A673 (cell line): Measurements from ENCODE around the gene LAMA2.

ENCODE experiments used
- EZH2 ChIP-seq: fragments of 200-600 bp; sonication (generic); IDR thresholded peaks from 2 replicates; pipeline ENCODE4 v1.6.1; 2017; ENCODE audit warnings: borderline replicate concordance, low read depth, mild to moderate bottlenecking, mixed read lengths, antibody characterized with exemption, low read length; ENCODE audit not compliant: poor library complexity, severe bottlenecking
- TF ChIP-seq, protein P1 (sequence below): fragments of 300-800, 200-600 bp; sonication (generic); conservative IDR thresholded peaks from 2 replicates; pipeline ENCODE4 v1.5.1; 2017; ENCODE audit warnings: low read depth, mild to moderate bottlenecking, antibody characterized with exemption, low read length, moderate library complexity, mixed read lengths

DNA sequence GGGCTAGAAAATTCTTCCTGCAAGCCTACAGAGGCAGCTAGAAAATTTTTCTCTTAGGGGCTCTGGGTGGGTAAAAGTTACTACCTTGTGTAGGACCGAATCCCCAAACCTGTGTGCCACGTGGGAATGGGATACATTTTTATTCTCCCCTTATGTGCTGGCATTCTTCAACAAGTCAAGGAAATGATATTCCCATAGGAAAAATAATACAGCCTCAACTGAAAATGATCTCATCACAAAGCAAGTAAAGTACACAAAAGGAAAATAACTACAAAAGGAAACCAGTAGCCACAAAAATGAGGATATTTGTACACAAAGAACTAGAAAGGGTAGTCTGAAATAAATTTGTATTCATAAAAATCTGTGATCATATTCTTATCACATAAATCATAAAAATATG is 298.1 kb downstream of the LAMA2 start:
- TF ChIP-seq, protein P1, sequence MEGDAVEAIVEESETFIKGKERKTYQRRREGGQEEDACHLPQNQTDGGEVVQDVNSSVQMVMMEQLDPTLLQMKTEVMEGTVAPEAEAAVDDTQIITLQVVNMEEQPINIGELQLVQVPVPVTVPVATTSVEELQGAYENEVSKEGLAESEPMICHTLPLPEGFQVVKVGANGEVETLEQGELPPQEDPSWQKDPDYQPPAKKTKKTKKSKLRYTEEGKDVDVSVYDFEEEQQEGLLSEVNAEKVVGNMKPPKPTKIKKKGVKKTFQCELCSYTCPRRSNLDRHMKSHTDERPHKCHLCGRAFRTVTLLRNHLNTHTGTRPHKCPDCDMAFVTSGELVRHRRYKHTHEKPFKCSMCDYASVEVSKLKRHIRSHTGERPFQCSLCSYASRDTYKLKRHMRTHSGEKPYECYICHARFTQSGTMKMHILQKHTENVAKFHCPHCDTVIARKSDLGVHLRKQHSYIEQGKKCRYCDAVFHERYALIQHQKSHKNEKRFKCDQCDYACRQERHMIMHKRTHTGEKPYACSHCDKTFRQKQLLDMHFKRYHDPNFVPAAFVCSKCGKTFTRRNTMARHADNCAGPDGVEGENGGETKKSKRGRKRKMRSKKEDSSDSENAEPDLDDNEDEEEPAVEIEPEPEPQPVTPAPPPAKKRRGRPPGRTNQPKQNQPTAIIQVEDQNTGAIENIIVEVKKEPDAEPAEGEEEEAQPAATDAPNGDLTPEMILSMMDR, result no peak
- TF ChIP-seq EZH2, result no peak
